KMS-11 (cell line): ENCODE results near the gene BPGM.

Experiments
- H2AFZ ChIP-seq: fragments of 200-600 bp; sonication (generic); 2 replicates; pipeline ENCODE4 v1.6.1; 2016; ENCODE audit warnings: antibody characterized with exemption, mixed run types, low read depth
- H3K27ac ChIP-seq: fragments of 200-600 bp; sonication (generic); 2 replicates; pipeline ENCODE4 v1.6.1; 2016; ENCODE audit warnings: mild to moderate bottlenecking, mixed run types
- H3K27me3 ChIP-seq: fragments of 200-600 bp; sonication (generic); 2 replicates; pipeline ENCODE4 v1.6.1; 2017; ENCODE audit warnings: mild to moderate bottlenecking, low read depth, mixed run types, moderate library complexity; ENCODE audit not compliant: insufficient read depth
- H3K36me3 ChIP-seq: fragments of 200-600 bp; sonication (generic); 2 replicates; pipeline ENCODE4 v1.6.1; 2017; ENCODE audit warnings: mild to moderate bottlenecking, mixed run types; ENCODE audit not compliant: insufficient read depth
- H3K4me1 ChIP-seq: fragments of 200-600 bp; sonication (generic); 2 replicates; pipeline ENCODE4 v1.6.1; 2016; ENCODE audit warnings: mild to moderate bottlenecking, low read depth, mixed run types; ENCODE audit not compliant: poor library complexity, severe bottlenecking
- H3K4me2 ChIP-seq: fragments of 200-600 bp; sonication (generic); 2 replicates; pipeline ENCODE4 v1.7.0; 2016; ENCODE audit warnings: mild to moderate bottlenecking, mixed run types
- H3K4me3 ChIP-seq: fragments of 200-600 bp; sonication (generic); IDR thresholded peaks from 2 replicates; pipeline ENCODE4 v1.6.1; 2017; ENCODE audit warnings: low read depth, low read length, mixed read lengths; ENCODE audit not compliant: insufficient read depth
- H3K79me2 ChIP-seq: fragments of 200-600 bp; sonication (generic); 2 replicates; pipeline ENCODE4 v1.6.1; 2016; ENCODE audit warnings: low read depth, mixed run types; ENCODE audit not compliant: insufficient read depth
- H3K9ac ChIP-seq: fragments of 200-600 bp; sonication (generic); 2 replicates; pipeline ENCODE4 v1.6.1; 2016; ENCODE audit warnings: mild to moderate bottlenecking, mixed run types
- H4K20me1 ChIP-seq: fragments of 200-600 bp; sonication (generic); 2 replicates; pipeline ENCODE4 v1.6.1; 2016; ENCODE audit warnings: mild to moderate bottlenecking, mixed run types; ENCODE audit not compliant: insufficient read depth
- TF ChIP-seq, protein P1 (sequence below): fragments of 200-600 bp; sonication (generic); conservative IDR thresholded peaks from 2 replicates; pipeline ENCODE4 v1.6.1; 2017; ENCODE audit warnings: low read depth, mild to moderate bottlenecking, antibody characterized with exemption, low read length, moderate library complexity, mixed read lengths

Gene BPGM

DNA sequence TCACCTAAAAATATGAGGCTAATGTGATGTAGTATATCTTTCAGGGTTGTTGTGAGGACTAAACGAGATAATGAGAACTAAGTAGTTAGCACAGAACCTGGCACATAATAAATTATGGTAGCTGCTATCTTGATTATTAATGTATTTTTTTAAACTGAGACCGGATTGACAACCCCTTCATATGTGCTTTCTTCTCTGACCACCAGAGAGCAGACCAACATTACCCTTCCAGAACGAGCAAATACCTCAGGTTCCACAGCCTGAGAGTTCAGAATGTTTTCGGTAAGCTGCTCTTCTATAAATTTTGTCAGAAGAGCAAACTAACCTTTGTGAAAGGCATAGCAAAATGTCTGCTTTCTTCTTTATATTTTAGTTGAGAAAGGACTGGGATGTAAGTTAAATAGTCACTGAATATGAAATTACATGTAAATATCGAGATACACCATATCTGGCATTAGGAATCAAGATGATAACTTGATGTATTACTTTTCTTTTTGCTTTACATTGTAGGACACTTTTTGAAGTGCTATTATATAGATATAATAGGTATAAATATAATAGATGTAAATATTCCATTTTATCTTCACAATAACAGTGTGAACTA lies 13.6 kb upstream of the BPGM start:
- peaks cover 21% of the 10 kb centered on the region for H3K4me1 ChIP-seq
- TF ChIP-seq, protein P1, sequence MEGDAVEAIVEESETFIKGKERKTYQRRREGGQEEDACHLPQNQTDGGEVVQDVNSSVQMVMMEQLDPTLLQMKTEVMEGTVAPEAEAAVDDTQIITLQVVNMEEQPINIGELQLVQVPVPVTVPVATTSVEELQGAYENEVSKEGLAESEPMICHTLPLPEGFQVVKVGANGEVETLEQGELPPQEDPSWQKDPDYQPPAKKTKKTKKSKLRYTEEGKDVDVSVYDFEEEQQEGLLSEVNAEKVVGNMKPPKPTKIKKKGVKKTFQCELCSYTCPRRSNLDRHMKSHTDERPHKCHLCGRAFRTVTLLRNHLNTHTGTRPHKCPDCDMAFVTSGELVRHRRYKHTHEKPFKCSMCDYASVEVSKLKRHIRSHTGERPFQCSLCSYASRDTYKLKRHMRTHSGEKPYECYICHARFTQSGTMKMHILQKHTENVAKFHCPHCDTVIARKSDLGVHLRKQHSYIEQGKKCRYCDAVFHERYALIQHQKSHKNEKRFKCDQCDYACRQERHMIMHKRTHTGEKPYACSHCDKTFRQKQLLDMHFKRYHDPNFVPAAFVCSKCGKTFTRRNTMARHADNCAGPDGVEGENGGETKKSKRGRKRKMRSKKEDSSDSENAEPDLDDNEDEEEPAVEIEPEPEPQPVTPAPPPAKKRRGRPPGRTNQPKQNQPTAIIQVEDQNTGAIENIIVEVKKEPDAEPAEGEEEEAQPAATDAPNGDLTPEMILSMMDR: peak; percentile 70

DNA sequence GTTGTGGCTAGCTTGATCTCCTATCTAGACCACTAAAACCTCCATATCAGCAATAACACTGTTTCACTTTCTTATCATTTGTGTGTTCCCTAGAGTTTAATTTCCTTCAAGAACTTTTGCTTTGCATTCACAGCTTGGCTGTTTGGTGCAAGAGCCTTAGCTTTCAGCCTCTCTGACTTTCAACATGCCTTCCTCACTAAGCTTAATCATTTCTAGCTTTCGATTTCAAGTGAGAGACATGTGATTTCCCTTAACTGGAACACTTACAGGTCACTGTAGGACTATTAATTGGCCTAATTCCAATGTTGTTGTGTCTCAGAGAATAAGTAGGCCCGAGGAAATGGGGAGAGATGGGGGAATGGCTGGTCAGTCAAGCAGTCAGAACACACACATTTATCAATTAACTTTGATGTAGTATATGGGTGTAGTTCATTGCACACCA lies 10.6 kb upstream of the BPGM start:
- Histone ChIP-seq H3K9ac (no peak overlapping the region; the same call in 1 of the 2 replicates), H3K4me1 (peaks cover 21% of the 10 kb centered on the region), H4K20me1 (no peaks in the 10 kb centered on the region), H3K4me2 (peak overlapping the region; percentile 46), H2AFZ (peak overlapping the region; percentile 18; the same call in 1 of the 2 replicates), H3K4me3 (no peak overlapping the region), H3K27ac (peak overlapping the region; percentile 35), H3K27me3 (no peaks in the 10 kb centered on the region), H3K36me3 (no peaks in the 10 kb centered on the region), H3K79me2 (no peaks in the 10 kb centered on the region)
- TF ChIP-seq, protein P1: no peak

More for the DNA sequence above, 13.6 kb upstream of the BPGM start:
- Histone ChIP-seq H3K4me2 (no peak overlapping the region), H4K20me1 (no peaks in the 10 kb centered on the region), H3K79me2 (no peaks in the 10 kb centered on the region), H3K36me3 (no peaks in the 10 kb centered on the region), H3K9ac (no peak overlapping the region), H3K27me3 (no peaks in the 10 kb centered on the region), H2AFZ (no peak overlapping the region), H3K27ac (no peak overlapping the region), H3K4me3 (no peak overlapping the region)

DNA sequence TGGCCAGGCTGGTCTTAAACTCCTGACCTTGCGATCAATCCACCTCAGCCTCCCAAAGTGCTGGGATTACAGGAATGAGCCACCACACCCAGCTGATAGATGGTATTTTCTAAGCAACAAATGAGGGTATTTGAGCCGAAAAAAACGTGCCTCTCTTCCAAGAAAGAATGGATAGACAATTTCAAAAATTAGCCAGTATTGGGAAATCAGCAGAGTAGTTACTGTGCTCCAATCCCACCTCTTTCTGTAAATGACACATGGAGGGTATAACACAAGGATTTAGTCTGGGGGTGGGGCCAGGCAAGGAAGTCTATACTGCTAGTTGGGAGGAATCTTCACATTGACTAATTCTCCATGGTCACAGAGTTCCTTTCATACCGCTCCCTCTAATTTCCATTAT lies 9.2 kb upstream of the BPGM start:
- no peaks in the 10 kb centered on the region for H3K36me3 ChIP-seq
- H3K27ac ChIP-seq: no peak overlapping the region
- TF ChIP-seq, protein P1: no peak
- H3K79me2 ChIP-seq: no peaks in the 10 kb centered on the region
- peaks cover 21% of the 10 kb centered on the region for H3K4me1 ChIP-seq
- H3K9ac ChIP-seq: no peak overlapping the region
- no peaks in the 10 kb centered on the region for H4K20me1 ChIP-seq
- H2AFZ ChIP-seq: no peak overlapping the region
- H3K27me3 ChIP-seq: no peaks in the 10 kb centered on the region
- H3K4me3 ChIP-seq: no peak overlapping the region
- H3K4me2 ChIP-seq: no peak overlapping the region

DNA sequence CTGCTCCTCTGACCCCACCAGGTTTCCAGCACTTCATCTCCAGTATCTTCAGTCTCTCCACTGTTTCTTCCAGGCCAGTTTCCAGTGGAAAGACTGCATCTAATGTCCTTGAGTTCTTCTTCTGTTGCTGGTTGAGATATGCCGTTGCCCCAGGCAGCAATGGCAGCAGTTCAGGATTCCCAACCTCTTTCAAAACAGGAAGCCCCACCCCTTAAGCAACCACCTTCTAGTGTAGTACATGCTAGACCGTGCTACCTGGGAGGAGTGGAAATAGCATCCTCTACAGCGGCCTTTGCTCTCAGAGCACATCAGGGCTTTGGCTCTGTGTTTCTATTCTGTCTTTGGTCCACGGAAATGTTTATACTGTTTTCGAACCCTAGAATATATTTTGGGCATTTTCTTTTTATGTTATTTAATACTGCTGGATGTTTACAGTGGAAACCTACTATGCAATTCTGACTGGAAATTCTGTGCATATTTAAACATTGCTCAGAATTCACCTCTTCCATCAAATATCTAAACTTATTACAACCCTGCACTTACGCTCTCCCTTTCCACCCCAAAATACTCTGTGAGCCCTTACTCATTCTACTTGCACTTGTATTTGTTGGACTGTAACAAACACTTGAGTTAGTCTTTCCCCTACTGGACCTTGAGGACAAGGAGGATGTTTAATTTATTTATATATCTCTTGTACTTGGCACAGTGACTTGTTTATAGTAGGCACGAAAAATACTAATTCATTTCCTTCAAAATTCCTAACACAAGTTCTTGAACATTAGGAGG lies 8.5 kb upstream of the BPGM start:
- H3K27me3 ChIP-seq: no peaks in the 10 kb centered on the region
- H3K79me2 ChIP-seq: no peaks in the 10 kb centered on the region
- H2AFZ ChIP-seq: no peak overlapping the region
- no peaks in the 10 kb centered on the region for H3K36me3 ChIP-seq
- H3K27ac ChIP-seq: no peak overlapping the region
- no peak overlapping the region for H3K4me2 ChIP-seq
- H4K20me1 ChIP-seq: no peaks in the 10 kb centered on the region
- no peak overlapping the region for H3K9ac ChIP-seq
- TF ChIP-seq, protein P1: no peak
- H3K4me1 ChIP-seq: peaks cover 21% of the 10 kb centered on the region
- H3K4me3 ChIP-seq: no peak overlapping the region
